Right forelimb (tissue), 1 donor: ENCODE measurements around the gene DUSP7.
A peak's percentile ranks its signal among the peaks of the same experiment; 100 is the strongest.

ENCODE experiments used
- DNase-seq: peaks from one replicate; pipeline ENCODE4 v3.0.0-alpha.2; 2018

Gene DUSP7

DNA sequence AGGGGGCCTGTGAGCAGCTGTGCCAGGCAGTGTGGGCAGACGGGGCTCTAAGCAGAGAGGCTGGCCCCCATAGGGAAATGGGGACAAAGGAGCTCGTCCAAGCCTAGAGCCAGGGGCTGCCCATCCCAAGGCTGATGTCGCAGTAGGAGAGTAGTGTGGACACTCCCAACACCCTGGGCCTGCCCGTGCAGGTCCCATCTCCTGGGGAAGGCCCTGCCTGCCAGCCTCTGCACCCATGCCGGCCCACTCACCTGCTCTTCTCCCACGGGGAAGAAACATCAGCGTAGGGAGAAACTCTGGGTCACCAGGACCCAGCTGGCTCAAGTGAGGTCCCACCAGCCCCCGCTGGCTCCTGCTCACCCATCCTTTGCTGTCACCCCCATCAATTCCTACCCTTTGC, 10.7 kb upstream of the DUSP7 start:
- no peak for DNase-seq

DNA sequence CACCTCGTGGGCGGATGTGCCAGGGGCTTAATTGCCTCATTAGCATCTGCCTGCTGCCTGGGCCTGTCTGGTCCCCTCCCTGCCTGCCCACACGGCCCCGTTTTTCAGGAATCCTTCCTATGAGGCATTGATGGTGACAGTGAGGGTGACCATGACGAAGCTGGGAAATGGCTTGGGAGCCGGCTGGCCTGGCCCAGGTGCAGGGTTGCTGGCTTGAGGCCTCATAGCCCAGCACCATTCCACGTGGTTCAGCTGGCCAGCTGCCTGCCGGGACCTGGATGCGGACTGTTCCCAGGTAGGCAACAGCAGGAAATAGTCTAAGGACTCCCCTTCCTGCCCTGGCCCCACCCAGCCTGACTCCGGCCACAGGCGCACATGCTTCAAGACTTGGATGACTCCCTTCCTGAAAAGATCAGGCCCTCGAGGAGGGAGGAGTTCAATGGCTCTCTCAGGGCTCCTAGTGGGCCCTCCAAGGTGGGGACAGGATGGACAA, 8.9 kb upstream of the DUSP7 start:
- DNase-seq: no peak

DNA sequence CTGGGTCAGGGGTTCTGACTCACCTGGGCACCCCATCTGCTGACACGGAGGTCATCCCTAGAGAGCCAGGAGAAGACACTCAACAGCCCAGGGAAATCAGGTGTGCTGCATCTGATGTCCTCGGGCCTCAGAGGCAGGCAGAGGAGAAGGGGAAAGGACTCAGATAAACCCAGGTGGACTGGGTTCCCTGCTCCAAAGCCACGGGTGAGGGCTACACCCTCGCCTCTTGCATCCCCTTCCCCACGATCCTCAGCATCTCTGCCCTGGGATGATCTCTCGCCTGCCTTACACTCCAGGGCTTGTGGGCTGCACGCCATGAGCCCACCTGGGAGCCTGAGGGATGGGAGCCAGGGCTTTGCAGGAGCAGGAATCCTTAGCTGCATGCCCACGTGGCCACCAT, 8.2 kb upstream of the DUSP7 start:
- DNase-seq: no peak

DNA sequence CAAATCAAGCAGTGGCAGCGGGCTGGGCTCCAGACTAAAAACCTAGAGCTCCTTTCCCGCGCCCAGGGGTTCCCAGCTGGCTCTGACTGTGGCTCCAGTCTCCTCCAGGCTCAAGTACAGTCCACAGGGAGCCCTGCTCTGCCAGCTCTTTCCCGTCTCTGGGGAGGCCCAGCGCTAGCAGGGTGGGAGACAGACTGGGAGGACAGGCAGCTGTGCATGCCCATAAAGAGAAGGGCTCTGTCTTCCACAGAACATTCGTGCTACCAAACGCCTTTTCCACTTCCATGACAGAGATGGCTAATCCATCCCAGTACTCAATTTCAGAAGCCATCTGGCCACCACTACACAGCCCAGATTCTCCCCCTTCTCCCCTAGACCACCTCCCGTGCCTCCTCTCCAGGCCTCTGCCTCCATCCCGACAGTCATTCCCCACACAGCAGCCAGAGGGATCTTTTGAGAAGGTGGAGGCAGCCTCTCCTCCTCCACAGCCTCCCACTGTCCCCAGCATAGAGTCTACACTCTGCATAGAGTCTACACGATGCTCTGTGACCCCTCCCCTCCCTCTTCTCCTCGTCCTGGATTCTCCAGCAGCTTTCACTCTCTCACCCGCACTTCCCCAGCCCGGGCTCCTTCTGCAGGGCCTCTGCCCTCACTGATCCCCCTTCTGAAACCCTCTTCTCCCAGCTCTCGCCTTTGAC, 6.8 kb upstream of the DUSP7 start:
- no peak for DNase-seq

DNA sequence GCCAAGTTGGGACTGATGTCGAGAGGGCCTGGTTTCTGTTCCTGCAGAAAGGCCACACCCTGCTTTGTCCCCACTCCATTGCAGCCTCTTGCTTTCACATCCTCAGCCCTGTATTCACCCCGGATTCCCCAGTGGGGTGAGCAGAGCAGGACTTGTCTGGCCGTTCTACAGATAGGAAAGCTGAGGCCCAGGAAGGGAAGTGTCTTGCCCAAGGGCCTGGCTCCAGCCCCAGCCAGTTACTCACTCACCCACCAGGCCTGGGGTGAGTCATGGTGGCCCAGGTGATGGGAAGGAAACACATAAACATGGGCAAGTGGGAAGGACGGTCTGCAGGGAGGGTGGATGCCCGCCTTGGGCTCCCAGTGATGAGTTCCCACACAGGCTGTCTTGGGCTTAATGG, 6.1 kb upstream of the DUSP7 start:
- no peak for DNase-seq

DNA sequence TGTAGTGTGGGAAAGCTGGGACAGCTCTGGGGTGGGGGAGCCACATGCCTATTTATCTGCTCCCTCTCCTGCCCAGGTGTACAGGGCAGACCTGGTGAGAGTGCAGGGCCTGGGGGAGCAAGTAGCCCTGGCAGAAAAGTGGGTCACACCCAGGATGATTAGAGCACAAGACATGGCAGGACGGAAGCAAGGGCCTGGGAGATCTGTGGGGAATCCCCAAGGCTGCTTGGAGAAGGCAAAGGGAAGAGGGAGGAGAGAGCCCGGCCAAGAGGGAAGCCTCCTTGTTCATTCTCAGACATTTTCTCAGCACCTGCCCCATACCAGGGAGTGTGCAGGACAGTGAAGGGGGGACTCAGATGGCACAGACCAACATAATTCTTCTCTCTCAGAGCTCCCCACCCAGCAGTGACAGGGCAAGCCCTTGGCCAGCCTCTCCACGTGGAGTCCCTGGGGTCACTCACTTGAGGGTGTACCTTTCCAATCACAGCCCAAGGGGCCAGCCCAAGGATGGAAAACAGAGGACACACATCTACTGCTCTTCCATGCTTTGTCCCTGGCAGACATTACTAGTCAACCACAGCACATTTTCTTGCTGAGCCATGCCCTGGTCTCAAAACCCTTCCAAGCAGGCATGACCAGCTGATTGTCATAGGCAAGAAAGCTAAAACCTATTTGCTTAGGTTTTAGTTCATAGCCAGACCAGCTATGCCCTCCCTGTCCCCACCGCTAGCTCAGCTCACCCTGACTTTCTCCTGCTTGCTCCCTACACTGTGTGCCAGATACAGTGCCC, 4.9 kb upstream of the DUSP7 start:
- no peak for DNase-seq

DNA sequence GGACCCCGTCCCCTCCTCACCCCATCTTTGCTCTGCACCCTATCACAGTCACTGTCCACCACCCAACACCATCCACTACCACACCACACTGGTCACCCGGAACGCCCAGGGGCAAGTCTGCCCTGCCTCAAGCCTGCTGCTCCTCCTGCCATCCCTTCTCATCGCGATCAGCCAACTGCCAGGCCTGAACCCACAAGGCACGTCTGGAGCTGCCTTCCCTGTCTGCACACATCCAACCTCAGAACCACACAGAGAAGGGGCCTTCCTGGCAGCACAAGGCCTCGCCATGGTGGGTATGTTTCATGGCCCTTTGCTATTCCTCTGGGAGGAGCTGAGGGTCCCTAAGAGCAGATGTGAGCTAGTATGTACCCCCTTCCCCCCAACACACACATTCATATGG, 3.4 kb upstream of the DUSP7 start:
- DNase-seq: no peak

DNA sequence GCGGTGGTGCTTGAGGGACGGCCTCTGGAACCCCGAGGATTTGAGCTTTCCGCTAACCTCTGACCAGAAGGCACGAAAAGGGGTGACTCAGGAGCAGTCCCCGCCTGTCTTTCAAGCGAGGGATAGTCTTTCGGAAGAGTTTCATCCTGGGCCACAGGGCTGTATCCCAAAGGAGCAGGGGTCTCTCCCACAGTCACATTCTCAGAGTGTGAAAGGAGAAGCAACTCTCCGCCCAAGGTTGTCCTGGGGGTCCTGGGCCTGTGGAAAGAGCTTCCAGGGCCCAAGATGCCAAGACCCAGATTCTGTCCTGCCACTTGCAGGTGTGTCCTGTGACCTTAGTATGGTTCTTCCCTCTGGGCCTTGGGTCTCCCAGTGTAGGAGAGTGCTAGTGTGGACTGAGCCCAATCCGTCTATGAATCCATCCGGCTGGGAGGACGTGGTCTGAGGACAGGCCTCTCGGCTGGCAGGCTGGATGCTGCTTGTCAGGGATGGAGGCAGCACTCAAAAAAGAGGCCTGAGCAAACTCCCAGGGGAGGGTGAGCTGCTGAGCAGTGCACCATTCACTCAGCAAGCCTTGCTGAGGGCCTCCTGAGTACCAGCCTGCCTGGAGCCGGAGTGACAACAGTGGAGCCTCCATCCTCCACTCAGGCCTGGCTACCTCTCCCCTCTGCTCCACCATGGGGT, 1.6 kb upstream of the DUSP7 start:
- DNase-seq: no peak

DNA sequence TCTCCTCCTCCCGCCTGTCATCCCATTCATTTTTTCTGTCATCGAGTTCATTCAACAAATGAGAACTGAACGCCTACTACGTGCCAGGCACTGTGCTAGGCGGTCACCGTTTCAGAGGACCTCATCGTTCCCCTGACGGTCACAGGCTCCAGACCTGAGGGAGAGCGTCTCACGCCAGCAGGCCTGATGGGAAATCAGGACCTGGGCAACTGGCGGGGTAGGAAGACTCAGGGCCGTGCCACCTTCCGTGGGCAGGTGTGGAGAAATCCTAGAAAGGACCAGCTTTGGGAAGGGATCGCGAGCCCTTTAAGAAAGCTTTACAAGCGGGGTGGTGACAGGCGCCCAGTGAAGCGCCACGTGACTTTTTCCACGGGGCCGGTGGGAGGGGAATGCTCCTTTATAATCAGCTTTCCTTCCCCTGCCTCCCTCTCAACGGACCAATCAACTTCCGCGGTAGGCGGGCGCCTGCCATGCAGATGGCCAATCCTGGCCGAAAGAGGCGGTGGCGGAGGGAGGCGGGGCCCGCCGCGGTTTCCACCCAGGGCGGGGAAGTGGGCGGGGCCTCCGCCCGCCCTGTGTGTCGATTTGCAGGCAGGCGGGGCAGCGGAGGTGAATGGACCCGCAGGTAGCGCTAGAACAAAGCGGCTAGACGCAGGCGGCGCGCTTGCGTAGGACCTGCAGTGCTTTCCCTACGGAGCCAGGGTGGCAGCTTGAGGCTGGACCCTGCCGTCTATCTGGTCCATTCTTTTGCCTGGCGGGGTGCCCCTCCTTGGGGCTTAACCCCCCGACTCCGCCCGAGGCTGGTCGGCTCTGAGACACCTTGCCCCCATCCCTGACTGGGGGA, 819 bp upstream of the DUSP7 start:
- DNase-seq: peak; percentile 99

DNA sequence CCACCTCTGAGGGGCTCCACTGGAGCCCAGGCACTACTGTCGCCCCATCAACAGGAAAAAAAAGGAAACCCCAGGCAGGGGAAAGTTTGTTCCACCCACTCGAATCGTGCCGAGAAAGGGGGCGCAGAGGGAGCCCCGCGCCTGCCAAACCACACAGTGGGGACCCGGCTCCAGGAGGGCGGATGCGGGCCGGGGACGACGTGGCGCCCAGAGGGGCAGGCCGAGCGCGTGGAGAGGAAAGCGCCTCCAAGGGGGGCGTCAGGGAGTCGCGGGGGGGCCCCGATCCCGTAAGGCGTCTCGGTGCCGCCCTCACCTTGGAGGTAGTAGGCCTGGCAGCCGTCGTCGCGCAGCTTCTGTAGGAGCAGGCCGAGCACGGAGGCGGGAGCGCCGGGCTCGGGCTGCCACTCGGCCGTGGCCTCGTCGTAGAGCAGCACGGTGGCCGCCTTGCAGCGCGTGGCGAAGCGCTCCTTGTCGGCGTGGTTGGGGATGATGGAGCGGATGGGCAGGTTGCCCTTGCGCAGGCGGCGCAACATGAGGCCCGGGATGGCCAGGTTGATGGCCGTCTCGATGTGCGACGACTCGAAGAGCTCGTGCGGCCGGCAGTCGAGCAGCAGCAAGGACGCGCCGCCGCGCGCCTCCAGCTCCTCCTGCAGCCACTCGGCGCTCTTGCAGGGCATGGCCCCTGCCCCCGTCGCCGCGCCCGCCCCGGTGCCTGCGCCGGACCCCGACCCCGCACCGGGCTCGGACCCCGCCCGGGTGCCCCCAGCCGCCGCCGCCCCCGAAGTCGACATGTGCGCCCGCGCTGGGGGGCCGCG, 627 bp downstream of the DUSP7 start:
- no peak for DNase-seq

DNA sequence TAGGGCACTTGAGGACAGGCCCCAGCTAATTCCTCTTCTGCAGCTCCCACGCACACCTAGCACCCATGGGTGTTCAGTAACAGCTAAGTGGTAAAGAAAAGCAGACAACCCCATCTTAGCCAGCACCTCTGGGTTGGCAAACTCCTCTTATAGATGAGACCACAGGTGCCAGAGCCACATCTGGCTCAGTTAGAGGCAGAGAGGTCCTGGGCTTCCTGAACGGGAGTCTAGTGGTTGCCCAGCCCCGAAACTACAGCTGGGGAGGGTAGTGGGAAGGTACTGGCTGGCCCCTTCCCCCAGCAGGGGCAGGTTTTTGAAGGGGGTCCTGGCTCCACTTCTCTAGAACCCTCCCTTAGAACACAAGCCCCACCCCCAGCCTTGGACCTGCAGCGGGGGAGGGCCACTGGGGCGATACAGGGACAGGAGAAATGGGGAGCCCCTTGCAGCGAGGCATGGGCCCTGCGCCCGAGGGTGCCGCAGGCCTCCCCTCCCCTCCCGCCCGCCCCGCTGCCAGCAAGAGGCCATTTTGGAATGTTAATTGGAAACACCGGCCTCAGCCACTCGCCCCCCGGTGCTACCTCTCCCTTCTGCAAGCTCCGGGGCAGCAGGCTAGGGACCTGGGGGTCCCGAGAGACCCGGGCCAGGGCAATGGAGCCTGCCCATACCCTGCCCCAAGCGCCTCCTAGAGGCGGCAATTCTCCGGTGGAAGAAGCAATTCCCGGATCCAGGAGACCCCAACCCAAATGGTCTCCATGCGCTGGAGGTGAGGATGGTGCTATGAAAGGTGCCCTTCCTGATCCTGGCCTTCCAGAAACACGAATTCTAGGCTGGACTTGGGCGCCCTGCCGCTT, 1.5 kb downstream of the DUSP7 start:
- no peak for DNase-seq

DNA sequence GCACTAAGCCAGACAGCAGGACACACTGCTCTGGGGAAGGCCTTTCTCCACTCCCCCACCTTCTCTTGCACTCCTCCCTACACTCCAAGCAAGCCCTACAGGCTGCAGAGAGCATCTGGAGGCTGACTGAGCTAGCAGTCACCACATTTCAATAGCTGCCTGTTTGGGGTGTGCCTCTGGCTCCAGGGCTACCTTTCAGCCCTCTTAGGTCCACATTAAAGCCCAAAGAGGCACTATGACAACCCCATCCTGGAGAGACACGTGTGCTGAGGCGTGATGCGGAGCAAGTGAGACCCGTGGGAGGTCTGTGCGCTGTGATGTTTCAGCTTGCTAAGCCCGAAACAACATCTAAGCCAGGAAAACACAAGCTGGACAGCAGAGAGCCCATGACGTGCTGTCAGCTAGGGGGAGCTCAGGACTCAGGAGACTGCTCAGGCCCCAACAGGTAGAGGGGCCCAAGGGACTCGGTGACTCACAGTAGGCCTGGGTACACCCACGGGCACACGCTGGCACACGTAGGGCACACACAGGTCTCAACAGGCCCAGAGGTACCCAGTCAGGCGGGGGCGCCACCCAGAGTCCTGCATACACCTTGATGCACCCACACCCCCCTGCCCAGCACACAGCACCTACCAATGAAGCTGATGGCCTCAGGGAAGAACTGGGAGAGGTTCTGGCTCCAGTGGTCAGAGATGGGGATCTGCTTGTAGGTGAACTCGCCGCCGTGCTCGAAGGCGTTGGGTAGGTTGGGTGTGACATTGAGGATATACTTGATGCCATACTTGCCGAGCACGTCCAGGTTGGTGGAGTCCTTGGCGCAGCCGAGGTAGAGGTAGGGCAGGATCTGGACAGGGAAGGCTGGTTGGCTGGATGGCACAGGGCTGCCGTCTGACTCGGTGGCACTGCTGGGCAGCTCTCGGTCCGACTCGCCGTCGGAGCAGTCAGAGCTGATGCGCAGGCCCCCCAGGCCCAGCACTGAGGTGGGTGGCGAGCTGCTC, 2.8 kb downstream of the DUSP7 start:
- DNase-seq: no peak

DNA sequence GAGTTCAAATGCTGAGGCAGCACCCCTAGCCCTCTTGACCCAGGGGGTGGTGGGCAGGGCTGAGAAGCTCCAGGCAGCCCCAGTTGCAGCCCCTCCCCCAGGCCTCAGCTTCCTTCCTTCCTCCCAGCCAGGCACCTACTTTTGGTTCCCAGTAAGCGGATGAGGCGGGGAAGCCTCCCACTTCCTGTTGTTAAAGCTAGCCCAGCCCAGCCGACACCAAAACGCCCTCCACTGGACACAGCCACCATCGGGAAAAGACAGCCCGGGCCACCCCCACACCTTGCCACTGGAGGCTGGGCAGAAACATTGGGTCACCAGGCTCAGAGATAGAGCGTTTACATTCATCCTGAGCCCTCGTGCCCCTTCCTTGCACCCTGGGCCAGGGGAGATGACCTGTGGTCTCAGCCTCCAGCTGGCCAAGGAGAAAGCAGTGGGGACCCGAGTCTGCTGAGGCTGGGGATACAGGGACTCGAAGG, 3.5 kb downstream of the DUSP7 start:
- DNase-seq: peak; percentile 75

DNA sequence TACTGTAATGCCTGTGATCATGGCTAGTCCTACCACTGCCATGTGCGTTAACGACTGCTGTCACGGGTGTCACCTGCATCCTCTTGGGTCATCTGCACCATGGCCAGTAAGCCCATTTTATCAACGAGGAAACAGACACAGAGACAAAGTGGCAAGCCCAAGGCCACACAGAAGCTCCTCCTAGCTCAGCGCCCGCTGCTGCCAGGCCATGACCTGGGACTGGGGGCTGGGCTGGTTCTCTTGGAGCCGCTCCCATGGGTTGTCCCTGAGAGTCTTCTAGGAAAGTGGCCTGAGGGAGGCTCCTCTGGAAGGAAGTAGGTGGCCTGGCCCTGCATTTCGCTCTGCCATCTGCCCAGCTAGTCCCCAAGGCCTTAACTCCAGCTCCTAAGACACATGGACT, 4.9 kb downstream of the DUSP7 start:
- no peak for DNase-seq

DNA sequence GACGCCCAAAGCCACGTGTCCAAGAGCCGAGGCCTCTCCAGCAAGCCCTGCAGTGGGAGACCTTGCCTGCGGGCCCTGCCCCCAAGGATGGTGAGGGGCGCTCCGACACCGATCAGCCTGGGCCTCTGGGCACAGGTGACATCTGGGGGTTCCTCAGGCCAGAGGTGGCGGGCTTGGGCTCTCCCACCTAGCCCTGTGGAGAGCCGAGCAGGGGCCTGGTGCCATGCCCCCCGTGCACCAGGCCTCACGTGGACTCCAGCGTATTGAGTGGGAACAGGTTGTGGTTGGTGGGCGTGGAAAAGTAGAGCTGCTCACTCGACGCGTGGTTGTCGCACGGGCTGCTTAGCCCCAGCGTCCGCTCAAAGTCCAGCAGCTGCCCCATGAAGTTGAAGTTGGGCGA, 5.8 kb downstream of the DUSP7 start:
- no peak for DNase-seq

DNA sequence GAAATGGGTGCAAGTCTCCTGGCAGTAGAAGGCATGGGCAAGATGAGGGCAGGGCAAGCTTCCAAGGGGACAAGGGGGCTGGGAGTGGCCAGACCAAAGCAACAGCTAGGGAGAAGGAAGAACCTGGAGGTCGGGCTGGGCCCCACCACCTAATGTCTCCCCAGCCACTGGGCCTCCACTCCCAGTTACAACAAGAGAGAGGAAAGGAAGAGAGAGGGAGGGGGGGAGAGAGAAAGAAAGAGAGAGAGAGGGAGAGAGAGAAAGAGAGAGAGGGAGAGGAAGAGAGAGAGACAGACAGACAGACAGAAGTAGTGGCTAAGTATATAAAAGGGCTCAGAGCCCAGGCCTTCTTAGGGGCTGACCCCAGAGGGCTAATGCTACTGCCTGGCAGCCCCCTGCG, 6.9 kb downstream of the DUSP7 start:
- no peak for DNase-seq

DNA sequence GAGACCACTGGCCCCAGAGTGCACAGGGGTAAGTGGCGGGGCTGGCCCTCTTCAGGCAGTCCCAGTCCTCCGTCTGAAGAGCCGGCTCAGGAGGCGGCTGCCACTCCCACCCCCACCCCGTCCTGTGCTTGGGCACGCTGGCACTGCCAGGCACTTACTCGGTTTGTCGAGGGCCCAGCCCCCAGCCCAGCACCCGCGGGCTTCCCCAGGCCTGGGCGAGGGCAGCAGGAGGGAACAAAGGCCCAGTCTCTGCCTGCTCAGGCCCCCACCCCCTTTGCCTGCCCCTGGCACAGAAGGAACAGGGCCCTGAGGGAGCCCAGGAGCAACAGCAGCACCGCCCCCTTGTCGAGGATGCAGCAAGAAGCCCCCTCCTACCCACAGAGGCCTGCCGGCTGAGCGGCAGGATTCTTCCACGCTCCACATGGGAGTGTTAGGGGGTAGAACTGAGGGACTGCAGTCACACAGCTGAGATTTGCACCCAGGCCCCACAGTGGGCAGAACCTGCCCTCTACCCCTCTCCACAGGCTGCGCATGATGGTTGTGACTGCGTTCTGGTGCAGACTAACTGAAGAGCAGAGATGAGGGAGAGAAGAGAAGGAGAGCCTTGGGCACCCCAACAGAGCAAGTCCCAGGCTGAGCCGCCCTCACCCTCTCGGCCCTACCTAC, 8.9 kb downstream of the DUSP7 start:
- no peak for DNase-seq

DNA sequence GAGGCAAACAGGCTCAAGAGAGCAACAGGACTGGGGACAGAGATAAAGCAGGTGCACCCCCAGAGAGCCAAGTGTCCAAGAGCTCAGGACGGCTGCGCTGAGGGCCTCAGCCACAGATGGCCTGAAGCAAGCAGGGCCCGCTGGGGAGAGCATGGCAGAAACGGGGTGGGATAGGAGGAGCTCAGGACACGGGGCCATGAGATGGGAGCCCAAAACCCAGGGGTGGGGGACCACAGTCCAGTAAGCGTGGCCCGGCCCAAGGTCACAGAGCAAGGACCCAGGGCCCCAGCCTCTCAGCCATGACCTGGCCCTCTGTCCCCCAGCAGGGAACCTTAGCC, 9.5 kb downstream of the DUSP7 start:
- no peak for DNase-seq
